Neutrophil (primary cell): Measurements from ENCODE around the gene ZNF397.

Source experiments
- H3K27ac ChIP-seq: fragments of 200-600 bp; sonication (generic); 2 replicates; pipeline ENCODE4 v1.5.1; 2016; ENCODE audit warnings: mild to moderate bottlenecking, moderate library complexity
- H3K27me3 ChIP-seq: fragments of 200-600 bp; sonication (generic); 2 replicates; pipeline ENCODE4 v1.6.0; 2016; ENCODE audit warnings: mild to moderate bottlenecking
- H3K36me3 ChIP-seq: fragments of 200-600 bp; sonication (generic); 2 replicates; pipeline ENCODE4 v1.5.1; 2017
- H3K4me1 ChIP-seq, 2 experiments: fragments of 200-600 bp in 1 of 2; sonication (generic) in 1 of 2; 1 replicate in 1 of 2; 2 replicates in 1 of 2; pipeline versions ENCODE4 v1.5.1 to v1.6.1; 2013 to 2016; ENCODE audit warnings: low read depth in 1 of 2, low read length in 1 of 2, mild to moderate bottlenecking in 1 of 2, moderate library complexity in 1 of 2; ENCODE audit not compliant: control insufficient read depth in 1 of 2, insufficient read depth in 1 of 2
- H3K4me3 ChIP-seq, 2 experiments: fragments of 200-600 bp in 1 of 2; sonication (generic) in 1 of 2; 1 replicate in 1 of 2; 2 replicates in 1 of 2; pipeline ENCODE4 v1.5.1; 2013 to 2016; ENCODE audit warnings: low read depth in 1 of 2, low read length in 1 of 2, mild to moderate bottlenecking in 1 of 2, moderate library complexity in 1 of 2
- H3K9me3 ChIP-seq: fragments of 200-600 bp; sonication (generic); 2 replicates; pipeline ENCODE4 v1.5.1; 2016
- TF ChIP-seq, protein P1 (sequence below): fragments of 200-600 bp; sonication (generic); IDR thresholded peaks from 2 replicates; pipeline ENCODE4 v1.5.1; 2016; ENCODE audit warnings: antibody characterized with exemption

The ZNF397 gene

DNA sequence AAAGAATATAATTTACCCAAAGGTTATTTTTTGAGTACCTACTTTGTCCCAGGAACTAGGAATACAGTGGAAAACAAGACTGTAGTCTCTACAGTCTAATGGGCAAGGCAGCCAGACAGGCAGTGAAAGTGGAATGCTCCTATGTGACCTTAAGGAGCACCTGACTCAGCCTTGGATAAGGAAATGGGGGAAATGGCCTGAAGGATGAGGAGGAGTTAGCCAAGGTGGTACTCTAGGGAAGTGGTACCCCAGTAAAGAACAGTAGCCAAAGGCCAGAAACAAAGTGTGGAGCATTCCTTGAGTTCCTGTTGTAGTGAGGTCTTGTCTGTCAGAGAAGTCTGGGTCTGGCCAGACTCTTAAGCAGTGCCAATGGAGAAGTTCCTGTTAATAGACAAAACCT, 6.0 kb downstream of the ZNF397 start:
- Histone ChIP-seq H3K27ac (peak overlapping the region; percentile 88), H3K4me1 (peaks cover 29 to 30% of the 10 kb centered on the region in 2 experiments), H3K4me3 (peak overlapping the region; percentile 14 to 28), H3K27me3 (no peaks in the 10 kb centered on the region), H3K9me3 (no peaks in the 10 kb centered on the region), H3K36me3 (peaks cover 60% of the 10 kb centered on the region)
- TF ChIP-seq, protein P1, sequence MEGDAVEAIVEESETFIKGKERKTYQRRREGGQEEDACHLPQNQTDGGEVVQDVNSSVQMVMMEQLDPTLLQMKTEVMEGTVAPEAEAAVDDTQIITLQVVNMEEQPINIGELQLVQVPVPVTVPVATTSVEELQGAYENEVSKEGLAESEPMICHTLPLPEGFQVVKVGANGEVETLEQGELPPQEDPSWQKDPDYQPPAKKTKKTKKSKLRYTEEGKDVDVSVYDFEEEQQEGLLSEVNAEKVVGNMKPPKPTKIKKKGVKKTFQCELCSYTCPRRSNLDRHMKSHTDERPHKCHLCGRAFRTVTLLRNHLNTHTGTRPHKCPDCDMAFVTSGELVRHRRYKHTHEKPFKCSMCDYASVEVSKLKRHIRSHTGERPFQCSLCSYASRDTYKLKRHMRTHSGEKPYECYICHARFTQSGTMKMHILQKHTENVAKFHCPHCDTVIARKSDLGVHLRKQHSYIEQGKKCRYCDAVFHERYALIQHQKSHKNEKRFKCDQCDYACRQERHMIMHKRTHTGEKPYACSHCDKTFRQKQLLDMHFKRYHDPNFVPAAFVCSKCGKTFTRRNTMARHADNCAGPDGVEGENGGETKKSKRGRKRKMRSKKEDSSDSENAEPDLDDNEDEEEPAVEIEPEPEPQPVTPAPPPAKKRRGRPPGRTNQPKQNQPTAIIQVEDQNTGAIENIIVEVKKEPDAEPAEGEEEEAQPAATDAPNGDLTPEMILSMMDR, result no peak

DNA sequence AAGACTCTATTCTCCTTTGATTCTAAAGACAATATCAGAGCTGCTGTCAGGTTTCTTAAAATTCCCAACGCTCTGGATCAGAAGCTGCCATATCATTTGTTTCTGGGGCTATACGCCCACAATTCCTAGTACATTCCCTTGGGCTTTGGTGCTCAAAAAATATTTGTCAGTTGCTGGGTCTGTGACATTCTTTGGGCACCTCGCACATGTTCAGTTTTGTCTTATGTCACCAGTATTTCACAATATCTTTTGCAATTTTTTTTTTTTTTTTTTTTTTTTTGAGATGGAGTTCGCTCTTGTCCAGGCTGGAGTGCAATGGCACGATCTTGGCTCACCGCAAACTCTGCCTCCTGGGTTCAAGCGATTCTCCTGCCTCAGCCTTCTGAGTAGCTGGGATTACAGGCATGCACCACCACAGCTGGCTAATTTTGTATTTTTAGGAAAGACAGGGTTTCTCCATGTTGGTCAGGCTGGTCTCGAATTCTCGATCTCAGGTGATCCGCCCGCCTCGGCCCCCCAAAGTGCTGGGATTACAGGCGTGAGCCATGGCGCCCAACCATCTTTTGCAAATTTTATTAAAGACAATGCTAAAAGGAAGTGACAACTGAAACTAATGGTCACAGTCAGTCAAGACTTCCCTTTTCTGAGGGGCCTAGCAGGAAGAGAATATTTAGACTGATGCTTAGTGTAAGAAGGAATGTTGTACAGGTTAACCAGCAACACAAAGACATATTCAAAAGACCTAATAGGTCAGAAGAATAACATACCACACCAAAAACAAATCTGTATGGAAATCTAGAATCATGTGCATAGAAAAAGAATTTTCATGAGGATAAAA, 6.8 kb downstream of the ZNF397 start:
- Histone ChIP-seq H3K9me3 (no peaks in the 10 kb centered on the region), H3K4me1 (peaks cover 25 to 26% of the 10 kb centered on the region in 2 experiments), H3K27me3 (no peaks in the 10 kb centered on the region), H3K36me3 (peaks cover 56% of the 10 kb centered on the region), H3K27ac (peak overlapping the region; percentile 88), H3K4me3 (peak overlapping the region; percentile 14 to 28)
- TF ChIP-seq, protein P1, result no peak

DNA sequence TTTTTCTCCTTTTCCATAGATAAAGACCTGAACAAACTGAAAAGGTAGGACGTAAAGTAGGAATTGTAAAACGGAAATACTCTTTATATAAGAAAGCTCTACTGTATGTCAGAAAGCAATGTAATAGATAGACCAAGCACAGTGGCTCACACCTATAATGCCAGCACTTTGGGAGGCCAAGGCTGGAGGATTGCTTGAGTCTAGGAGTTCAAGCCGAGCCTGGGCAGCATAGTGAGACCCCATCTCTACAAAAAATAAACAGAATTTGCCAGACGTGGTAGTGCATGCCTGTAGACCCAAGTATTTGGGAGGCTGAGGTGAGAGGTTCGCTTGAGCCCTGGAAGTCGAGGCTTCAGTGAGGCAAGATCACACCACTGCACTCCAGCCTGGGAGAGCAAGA, 7.6 kb downstream of the ZNF397 start:
- peaks cover 25 to 26% of the 10 kb centered on the region in 2 experiments for H3K4me1 ChIP-seq
- H3K4me3 ChIP-seq, result peak overlapping the region in 1 of 2 experiments; percentile 14
- no peaks in the 10 kb centered on the region for H3K27me3 ChIP-seq
- peak overlapping the region; percentile 88 for H3K27ac ChIP-seq
- TF ChIP-seq, protein P1, result no peak
- no peaks in the 10 kb centered on the region for H3K9me3 ChIP-seq
- H3K36me3 ChIP-seq, result peaks cover 48% of the 10 kb centered on the region

DNA sequence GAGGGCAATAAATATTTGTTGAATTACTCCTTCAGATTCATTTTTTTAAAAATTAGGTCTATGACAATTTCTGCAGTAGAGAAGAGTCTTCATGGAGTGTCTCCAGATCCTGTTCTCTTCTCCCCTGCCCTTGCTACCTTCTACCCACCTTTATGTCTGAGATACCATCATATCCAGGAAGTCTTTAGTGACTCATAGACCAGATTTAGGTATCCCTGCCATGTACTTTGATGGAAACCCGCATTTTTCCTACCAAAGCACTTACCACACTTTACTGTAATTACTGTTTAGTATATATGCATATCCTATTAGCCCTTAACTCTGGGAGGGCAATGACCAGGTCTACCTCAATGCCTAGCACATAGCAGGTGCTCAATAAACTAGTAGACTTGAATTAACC, 11.6 kb downstream of the ZNF397 start:
- no peak overlapping the region for H3K27ac ChIP-seq
- H3K4me1 ChIP-seq, result peaks cover 11 to 12% of the 10 kb centered on the region in 2 experiments
- TF ChIP-seq, protein P1, result no peak
- no peaks in the 10 kb centered on the region for H3K9me3 ChIP-seq
- peaks cover 21% of the 10 kb centered on the region for H3K36me3 ChIP-seq
- H3K27me3 ChIP-seq, result no peaks in the 10 kb centered on the region
- H3K4me3 ChIP-seq, result no peak overlapping the region

DNA sequence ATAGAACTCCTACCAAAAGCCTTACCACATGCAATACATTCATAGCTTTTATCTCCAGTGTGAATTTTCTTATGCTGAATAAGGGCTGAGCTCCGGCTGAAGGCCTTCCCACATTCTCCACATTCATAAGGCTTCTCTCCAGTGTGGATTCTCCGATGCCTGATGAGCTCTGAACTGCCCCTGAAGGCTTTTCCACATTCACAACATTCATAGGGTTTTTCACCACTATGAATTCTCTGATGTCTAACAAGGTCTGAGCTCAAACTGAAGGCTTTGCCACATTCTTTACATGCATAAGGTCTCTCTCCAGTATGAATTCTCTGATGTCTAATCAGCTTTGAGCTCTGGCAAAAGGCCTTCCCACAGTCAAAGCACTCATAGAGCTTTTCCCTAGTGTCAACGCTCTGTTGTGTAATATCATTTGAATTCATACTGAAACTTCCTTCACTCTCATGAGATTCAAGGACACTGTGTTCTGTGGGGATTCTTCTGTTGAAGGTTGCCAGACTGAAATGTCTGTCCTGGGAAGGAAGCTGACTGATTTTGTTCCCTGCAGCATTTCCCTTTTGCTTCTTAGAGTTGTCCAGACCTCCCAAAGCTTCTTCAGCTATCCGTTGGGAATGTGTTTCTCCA, 12.9 kb downstream of the ZNF397 start:
- no peaks in the 10 kb centered on the region for H3K27me3 ChIP-seq
- H3K36me3 ChIP-seq, result peaks cover 16% of the 10 kb centered on the region
- H3K4me1 ChIP-seq, result no peaks in the 10 kb centered on the region
- H3K4me3 ChIP-seq, result no peak overlapping the region
- H3K27ac ChIP-seq, result no peak overlapping the region
- TF ChIP-seq, protein P1, result no peak
- H3K9me3 ChIP-seq, result no peaks in the 10 kb centered on the region
